Testis (tissue), 3 donors: ENCODE data around the gene STARD9. TPM values are rescaled to one million over a fixed set of nuclear protein-coding genes. Genes with fewer than 3 reads are reported as not detected.
A peak's percentile ranks its signal among the peaks of the same experiment; 100 is the strongest.

Source experiments
- DNase-seq: peaks from one replicate; pipeline ENCODE4 v3.0.0-alpha.2; 2019
- H3K27ac ChIP-seq, 2 donors: fragments of 200-600 bp; sonication (generic); one replicate each; pipeline ENCODE4 v1.5.1; 2019
- H3K27me3 ChIP-seq: fragments of 200-600 bp; sonication (generic); one replicate; pipeline ENCODE4 v1.5.1; 2019
- H3K36me3 ChIP-seq: fragments of 200-600 bp; sonication (generic); one replicate; pipeline ENCODE4 v1.5.1; 2017; ENCODE audit warnings: low read depth; ENCODE audit errors: missing control alignments
- H3K4me1 ChIP-seq: fragments of 200-600 bp; sonication (generic); one replicate; pipeline ENCODE4 v1.5.1; 2019
- H3K4me3 ChIP-seq, 2 donors: fragments of 200-600 bp; sonication (generic); one replicate each; pipeline ENCODE4 v1.5.1; 2017 to 2019
- H3K9me3 ChIP-seq: fragments of 200-600 bp; sonication (generic); one replicate; pipeline ENCODE4 v1.5.1; 2017
- CTCF ChIP-seq, 3 experiments: fragments of 450-650 bp in 2 of 3; fragments of 200-600 bp in 1 of 3; sonication (generic) in 1 of 3; IDR thresholded peaks; one replicate each; pipeline ENCODE4 v1.5.1; 2016 to 2019; ENCODE audit warnings: antibody characterized with exemption in 3 of 3, mild to moderate bottlenecking in 2 of 3, moderate library complexity in 1 of 3
- POLR2A ChIP-seq: fragments of 450-650 bp; IDR thresholded peaks from one replicate; pipeline ENCODE4 v1.6.1; 2017; ENCODE audit warnings: antibody characterized with exemption, mild to moderate bottlenecking, moderate library complexity
- WGBS, 2 donors: methylation state at CpG; one replicate each; pipeline ENCODE4 v1.1.5; 2018; 5-methylcytosine and 5-hydroxymethylcytosine counted together
- intact Hi-C: fragments of 100-400 bp; cut with DNase I; formaldehyde crosslinking; loops from one replicate; pipeline ENCODE4 v1.15.1; 2023; ENCODE audit warnings: low total_unique reads
- polyA plus RNA-seq: library from polyadenylated mRNA; stranded (reverse); fragments of 350-450 nt; fragmentation: Illumina TruSeq; extraction: RNeasy Lipid Tissue Mini Kit (QIAGEN cat#74804); gene quantifications from one replicate; pipeline ENCODE4 v1.2.3, GENCODE V29; 2014; ENCODE audit warnings: low read depth, low replicate concordance; ENCODE audit not compliant: insufficient read depth
- total RNA-seq, 2 donors: library from RNA; depleted of rRNA; stranded (reverse); fragments of >200 nt; gene quantifications; one replicate each; pipeline ENCODE4 v1.2.3, GENCODE V29; 2016

Gene STARD9
- total and polyA plus RNA-seq, 3 donors from 2014 or later: 41.1 to 137 (median 132) TPM

DNA sequence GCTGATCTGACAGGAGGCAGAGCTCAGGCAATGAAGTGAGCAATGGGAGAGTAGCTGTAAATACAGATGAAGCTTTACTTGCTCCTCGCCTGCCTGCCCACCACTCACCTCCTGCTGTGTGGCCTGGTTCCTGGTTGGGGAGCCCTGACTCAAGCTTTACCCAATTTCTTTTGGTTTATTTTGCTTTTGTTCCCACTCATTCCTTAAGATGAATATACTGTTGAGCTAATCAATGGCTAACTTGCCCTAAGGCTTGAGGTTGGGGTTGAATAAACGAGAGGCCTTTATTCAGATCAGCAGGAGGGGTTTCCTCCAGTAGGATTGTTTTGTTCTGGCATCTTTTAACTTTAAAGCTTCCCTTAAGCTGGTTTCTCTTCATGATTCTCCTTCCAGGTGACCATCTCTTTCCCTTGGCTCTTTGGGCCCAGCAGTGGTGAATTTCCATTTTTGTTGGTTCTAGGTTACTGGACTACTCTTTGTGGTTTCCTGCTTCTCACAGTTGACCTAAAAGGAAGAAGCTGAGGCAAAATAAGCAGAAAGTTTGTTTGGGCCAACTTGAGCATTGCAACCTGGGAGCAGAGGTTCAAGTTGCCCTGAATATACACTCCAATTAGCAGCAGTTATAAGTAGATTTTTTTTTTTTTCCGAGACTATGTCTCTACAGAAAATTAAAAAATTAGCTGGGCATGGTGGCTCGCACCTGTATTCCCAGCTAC lies 44.4 kb downstream of the STARD9 start:
- no peaks in the 10 kb centered on the region for H3K9me3 ChIP-seq
- no peak overlapping the region for H3K4me3 ChIP-seq
- H3K36me3 ChIP-seq: no peaks in the 10 kb centered on the region
- intact Hi-C loops: no loop called here
- 93 to 95% methylated on average over 4 of the region's 4 CpGs for WGBS, 2 donors
- no peak for DNase-seq
- no peak overlapping the region for H3K27ac ChIP-seq
- no peaks in the 10 kb centered on the region for H3K27me3 ChIP-seq
- TF ChIP-seq POLR2A: no peak
- no peak for TF ChIP-seq CTCF (IDR thresholded peaks at IDR 0.05)
- H3K4me1 ChIP-seq: peaks cover 7% of the 10 kb centered on the region

GRCh38 chr15:42621386-42621785 lies 46.0 kb downstream of the STARD9 start:
- no peak for DNase-seq
- H3K9me3 ChIP-seq: no peaks in the 10 kb centered on the region
- no peaks in the 10 kb centered on the region for H3K27me3 ChIP-seq
- intact Hi-C loops: no loop called here
- peaks cover 7% of the 10 kb centered on the region for H3K4me1 ChIP-seq
- H3K36me3 ChIP-seq: no peaks in the 10 kb centered on the region
- no peak overlapping the region for H3K4me3 ChIP-seq
- H3K27ac ChIP-seq: peak overlapping the region; percentile 49 to 63
- TF ChIP-seq CTCF (IDR thresholded peaks at IDR 0.05) (no peak), POLR2A (no peak)
- 78 to 89% methylated on average over 1 of the region's 1 CpG for WGBS, 2 donors

DNA sequence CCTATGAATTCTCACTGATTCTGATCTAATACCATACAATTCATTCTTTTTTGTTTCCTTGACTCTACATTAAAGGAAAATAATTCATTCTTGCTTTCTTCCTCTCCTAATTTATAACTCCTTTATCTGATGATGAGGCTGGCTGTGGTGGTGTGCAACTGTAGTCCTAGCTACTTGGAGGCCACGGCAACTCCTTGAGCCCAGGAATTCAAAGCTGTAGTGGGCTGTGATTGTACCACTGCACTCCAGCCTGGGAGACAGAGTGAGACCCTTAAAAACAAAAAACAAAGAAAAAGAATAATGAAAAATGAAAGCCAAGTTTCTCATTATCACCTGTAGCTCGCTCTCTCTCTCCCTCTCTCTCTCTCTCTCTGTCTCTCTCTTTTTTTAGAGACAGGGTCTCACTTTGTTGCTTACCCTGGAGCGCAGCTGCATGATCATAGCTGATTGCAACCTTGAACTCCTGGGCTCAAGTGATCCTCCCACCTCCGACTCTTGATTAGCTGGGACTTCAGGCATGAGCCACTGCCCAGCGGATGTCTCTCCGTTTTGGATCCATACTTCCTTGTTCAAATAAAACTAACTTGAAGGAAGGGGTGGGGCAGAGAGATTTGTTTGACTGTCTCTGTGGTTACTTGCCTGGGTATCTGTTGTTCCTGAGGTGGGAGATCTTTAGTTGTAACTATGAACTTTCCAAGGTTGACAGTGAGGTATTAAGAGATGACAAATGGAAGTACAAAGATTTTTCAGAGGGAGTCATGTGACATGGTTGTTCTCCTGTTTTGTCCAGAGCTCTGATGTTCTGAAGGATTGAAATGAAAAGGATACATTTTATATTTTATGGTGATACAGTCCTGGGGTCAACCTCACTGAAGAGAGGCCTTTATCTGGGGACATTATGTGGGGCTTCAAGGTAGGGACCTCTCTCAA lies 46.9 kb downstream of the STARD9 start:
- DNase-seq: peak; percentile 52
- intact Hi-C loops: no loop called here
- Histone ChIP-seq H3K27me3 (no peaks in the 10 kb centered on the region), H3K4me3 (no peak overlapping the region), H3K36me3 (no peaks in the 10 kb centered on the region), H3K4me1 (peaks cover 7% of the 10 kb centered on the region), H3K9me3 (no peaks in the 10 kb centered on the region), H3K27ac (peak overlapping the region; percentile 49 to 63)
- 52 to 64% methylated on average over 6 of the region's 6 CpGs for WGBS, 2 donors
- TF ChIP-seq CTCF (IDR thresholded peaks at IDR 0.05) (no peak), POLR2A (no peak)

DNA sequence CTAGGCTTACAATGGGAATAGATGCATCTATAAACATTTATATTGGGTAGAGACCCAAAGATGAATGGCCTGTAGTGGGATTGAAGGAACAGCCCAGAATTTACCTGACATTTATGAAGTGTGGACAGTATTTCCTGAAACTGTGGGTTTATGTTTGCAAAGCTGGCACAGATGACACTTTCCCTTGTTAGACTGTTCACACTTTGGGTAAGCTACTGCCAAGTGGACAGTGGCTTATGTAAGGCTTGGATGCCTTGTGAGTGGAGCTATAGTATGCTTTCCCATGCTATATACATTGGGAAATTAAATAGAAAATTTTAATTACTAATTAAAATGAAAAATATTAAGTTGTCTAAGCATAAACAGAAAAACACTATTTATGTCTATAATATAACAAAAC lies 48.5 kb downstream of the STARD9 start:
- Histone ChIP-seq H3K4me1 (peaks cover 7% of the 10 kb centered on the region), H3K9me3 (no peaks in the 10 kb centered on the region), H3K27ac (peak overlapping the region in 1 of 2 donors; percentile 39), H3K36me3 (no peaks in the 10 kb centered on the region), H3K4me3 (no peak overlapping the region), H3K27me3 (no peaks in the 10 kb centered on the region)
- intact Hi-C loops: no loop called here
- no peak for DNase-seq
- TF ChIP-seq CTCF (IDR thresholded peaks at IDR 0.05) (no peak), POLR2A (no peak)
